ENCODE measurements around the gene LRRC15. TPM values are rescaled to one million over a fixed set of nuclear protein-coding genes. Genes with fewer than 3 reads are reported as not detected.

LRRC15 gene
- total RNA-seq, 1 experiment from 2014 or later: not detected

GRCh38 chr3:194365526-194365925 lies 4.0 kb downstream of the LRRC15 start:
- DNase-seq (ENCODE audit: unreplicated experiment): no peak
- no peaks in the 10 kb centered on the region for H3K36me3 Mint-ChIP-seq (ENCODE audit: insufficient read depth, unreplicated experiment)
- TF ChIP-seq CTCF (IDR thresholded peaks at IDR 0.05; ENCODE audit: unreplicated experiment): no peak
- H3K4me3 Mint-ChIP-seq (ENCODE audit: unreplicated experiment): no peak overlapping the region
- H3K27ac Mint-ChIP-seq (ENCODE audit: low read depth, unreplicated experiment): no peak overlapping the region
- peaks cover 5% of the 10 kb centered on the region for H3K4me1 Mint-ChIP-seq (ENCODE audit: insufficient read depth, unreplicated experiment)
- intact Hi-C loops (cut with micrococcal nuclease): no loop called here
- peaks cover 47% of the 10 kb centered on the region for H3K27me3 Mint-ChIP-seq (ENCODE audit: insufficient read depth, unreplicated experiment)
- CTCF ChIA-PET: interaction anchor here (0.5 to 1.5 kb wide), 2 partner anchors 21 to 50 kb away, joined by 3 to 4 read pairs; no protein-coding TSS in a partner anchor
- POLR2A ChIA-PET: no interaction called here
- no TSS peak for BruUV-seq (replicated peaks)
- no peaks in the 10 kb centered on the region for H3K9me3 Mint-ChIP-seq (ENCODE audit: unreplicated experiment)

GRCh38 chr3:194364652-194365434 lies 4.7 kb downstream of the LRRC15 start:
- H3K4me1 Mint-ChIP-seq (ENCODE audit: insufficient read depth, unreplicated experiment): peaks cover 2% of the 10 kb centered on the region
- ChIA-PET POLR2A (interaction anchor here (0.6 to 1.2 kb wide), 2 partner anchors 30 to 653 kb away, joined by 3 read pairs; no protein-coding TSS in a partner anchor), CTCF (interaction anchor here (0.5 to 1.5 kb wide), 5 partner anchors 21 to 629 kb away, joined by 3 to 4 read pairs (median 3); no protein-coding TSS in a partner anchor)
- H3K4me3 Mint-ChIP-seq (ENCODE audit: unreplicated experiment): no peak overlapping the region
- H3K27ac Mint-ChIP-seq (ENCODE audit: low read depth, unreplicated experiment): no peak overlapping the region
- intact Hi-C loops (cut with micrococcal nuclease): no loop called here
- DNase-seq (ENCODE audit: unreplicated experiment): peak; percentile 15
- no TSS peak for BruUV-seq (replicated peaks)
- no peaks in the 10 kb centered on the region for H3K9me3 Mint-ChIP-seq (ENCODE audit: unreplicated experiment)
- peaks cover 47% of the 10 kb centered on the region for H3K27me3 Mint-ChIP-seq (ENCODE audit: insufficient read depth, unreplicated experiment)
- no peak for TF ChIP-seq CTCF (IDR thresholded peaks at IDR 0.05; ENCODE audit: unreplicated experiment)
- H3K36me3 Mint-ChIP-seq (ENCODE audit: insufficient read depth, unreplicated experiment): no peaks in the 10 kb centered on the region

GRCh38 chr3:194364314-194364651 lies 5.3 kb downstream of the LRRC15 start:
- Mint-ChIP-seq H3K27me3 (ENCODE audit: insufficient read depth, unreplicated experiment) (peaks cover 47% of the 10 kb centered on the region), H3K36me3 (ENCODE audit: insufficient read depth, unreplicated experiment) (no peaks in the 10 kb centered on the region), H3K4me1 (ENCODE audit: insufficient read depth, unreplicated experiment) (no peaks in the 10 kb centered on the region), H3K4me3 (ENCODE audit: unreplicated experiment) (no peak overlapping the region), H3K9me3 (ENCODE audit: unreplicated experiment) (no peaks in the 10 kb centered on the region), H3K27ac (ENCODE audit: low read depth, unreplicated experiment) (no peak overlapping the region)
- ChIA-PET POLR2A (interaction anchor here (0.6 to 1.2 kb wide), 2 partner anchors 31 to 652 kb away, joined by 3 read pairs; no protein-coding TSS in a partner anchor), CTCF (interaction anchor here (0.5 to 5.5 kb wide), 4 partner anchors 20 to 629 kb away, joined by 3 to 44 read pairs (median 4); no protein-coding TSS in a partner anchor)
- no peak for TF ChIP-seq CTCF (IDR thresholded peaks at IDR 0.05; ENCODE audit: unreplicated experiment)
- no peak for DNase-seq (ENCODE audit: unreplicated experiment)
- no TSS peak for BruUV-seq (replicated peaks)
- intact Hi-C loops (cut with micrococcal nuclease): no loop called here

- CTCF ChIA-PET: interaction anchor here (0.6 to 5.5 kb wide), 3 partner anchors 16 to 222 kb away, joined by 3 to 44 read pairs (median 7); no protein-coding TSS in a partner anchor
- no peak for TF ChIP-seq CTCF (IDR thresholded peaks at IDR 0.05; ENCODE audit: unreplicated experiment)
- no peaks in the 10 kb centered on the region for H3K36me3 Mint-ChIP-seq (ENCODE audit: insufficient read depth, unreplicated experiment)
Measured at GRCh38 chr3:194360568-194360967, 9.0 kb downstream of the LRRC15 start.

More at GRCh38 chr3:194360568-194360967, 9.0 kb downstream of the LRRC15 start:
- H3K9me3 Mint-ChIP-seq (ENCODE audit: unreplicated experiment): no peaks in the 10 kb centered on the region
- intact Hi-C loops (cut with micrococcal nuclease): no loop called here
- H3K27me3 Mint-ChIP-seq (ENCODE audit: insufficient read depth, unreplicated experiment): peaks cover 56% of the 10 kb centered on the region
- no peaks in the 10 kb centered on the region for H3K4me1 Mint-ChIP-seq (ENCODE audit: insufficient read depth, unreplicated experiment)
- no TSS peak for BruUV-seq (replicated peaks)
- POLR2A ChIA-PET: no interaction called here
- no peak overlapping the region for H3K4me3 Mint-ChIP-seq (ENCODE audit: unreplicated experiment)
- DNase-seq (ENCODE audit: unreplicated experiment): no peak
- no peak overlapping the region for H3K27ac Mint-ChIP-seq (ENCODE audit: low read depth, unreplicated experiment)

Data from MCF 10A (cell line).